K562 (cell line): ENCODE results near the gene MBP.

ENCODE experiments used
- CEBPZ ChIP-seq: fragments of 150-350 bp; IDR thresholded peaks from 2 replicates; pipeline ENCODE4 v1.6.1; 2014; ENCODE audit warnings: low read depth, mild to moderate bottlenecking, low read length, borderline replicate concordance
- CTCF ChIP-seq, 3 experiments: IDR thresholded peaks in 2 of 3; conservative IDR thresholded peaks in 1 of 3; 2 replicates each; pipeline ENCODE4 v1.5.1; 2011 to 2012; ENCODE audit warnings: low read length in 3 of 3, mild to moderate bottlenecking in 3 of 3, control low read depth in 2 of 3, improper control_type of control experiment in 1 of 3, inconsistent platforms in 1 of 3, low read depth in 1 of 3, mixed read lengths in 1 of 3, moderate library complexity in 1 of 3; ENCODE audit not compliant: insufficient read depth in 2 of 3
- ELK1 ChIP-seq: sonication (generic); formaldehyde crosslinking; IDR thresholded peaks from 2 replicates; pipeline ENCODE4 v1.8.1; 2022; ENCODE audit warnings: missing genetic modification reagents
- GABPA ChIP-seq: fragments of 200-800 bp; sonication (Bioruptor generic); conservative IDR thresholded peaks from 2 replicates; pipeline ENCODE4 v1.6.1; 2016; ENCODE audit warnings: low read depth, missing genetic modification characterization, missing compliant biosample characterization
- NCOA2 ChIP-seq, 2 experiments: fragments of 450-650 bp; IDR thresholded peaks; 2 replicates each; pipeline ENCODE4 v1.6.1; 2018; ENCODE audit warnings: mild to moderate bottlenecking in 2 of 2, moderate library complexity in 1 of 2; ENCODE audit not compliant: partially characterized antibody in 2 of 2
- POLR2A ChIP-seq: fragments of 450-650 bp; conservative IDR thresholded peaks from 2 replicates; pipeline ENCODE4 v1.6.1; 2016
- POLR2AphosphoS5 ChIP-seq: IDR thresholded peaks from 2 replicates; pipeline ENCODE4 v1.6.1; 2011; ENCODE audit warnings: mild to moderate bottlenecking, low read depth, low read length, moderate library complexity; ENCODE audit not compliant: control insufficient read depth, insufficient read depth
- PRPF4 ChIP-seq: fragments of 200-400 bp; formaldehyde crosslinking; IDR thresholded peaks from one replicate; pipeline ENCODE4 v1.6.1; 2017; ENCODE audit warnings: low read length, low read depth, mild to moderate bottlenecking; ENCODE audit not compliant: insufficient read depth, poor library complexity, severe bottlenecking
- RAD21 ChIP-seq, 2 experiments: fragments of 250-450 bp in 1 of 2; fragments of 450-650 bp in 1 of 2; sonication (Bioruptor Pico) in 1 of 2; formaldehyde crosslinking in 1 of 2; IDR thresholded peaks in 1 of 2; conservative IDR thresholded peaks in 1 of 2; 2 replicates each; pipeline versions ENCODE4 v1.4.0 to v1.8.0; 2020 to 2022; ENCODE audit warnings: mild to moderate bottlenecking in 2 of 2, moderate library complexity in 1 of 2
- RBM15 ChIP-seq: fragments of 200-400 bp; formaldehyde crosslinking; IDR thresholded peaks from 2 replicates; pipeline ENCODE4 v1.6.1; 2018; ENCODE audit warnings: mild to moderate bottlenecking, low read length, moderate library complexity; ENCODE audit not compliant: insufficient read depth
- SIN3B ChIP-seq: fragments of 450-650 bp; IDR thresholded peaks from 2 replicates; pipeline ENCODE4 v1.6.1; 2017; ENCODE audit warnings: low read depth, mild to moderate bottlenecking, moderate library complexity
- TAF15 ChIP-seq: fragments of 200-400 bp; formaldehyde crosslinking; IDR thresholded peaks from 2 replicates; pipeline ENCODE4 v1.6.1; 2017; ENCODE audit warnings: mild to moderate bottlenecking, low read depth, low read length, moderate library complexity
- ZNF695 ChIP-seq: fragments of 450-650 bp; formaldehyde crosslinking; IDR thresholded peaks from 2 replicates; pipeline ENCODE4 v1.4.0; 2020; ENCODE audit warnings: mild to moderate bottlenecking, moderate library complexity

- no peak for TF ChIP-seq NCOA2 (IDR thresholded peaks at IDR 0.05; ENCODE audit: partially characterized antibody in 2 of 2)
- no peak for TF ChIP-seq ZNF695
- no peak for TF ChIP-seq RBM15
- TF ChIP-seq CTCF (IDR thresholded peaks at IDR 0.05 in 2 of 3, conservative IDR thresholded peaks at IDR 0.05 in 1 of 3; ENCODE audit: insufficient read depth in 2 of 3, low read depth in 1 of 3, low read length in 3 of 3), result no peak
- TF ChIP-seq RAD21 (CRISPR knock-in tag; conservative IDR thresholded peaks at IDR 0.05 in 1 of 2, IDR thresholded peaks at IDR 0.05 in 1 of 2), result no peak
- TF ChIP-seq PRPF4, result no peak
- TF ChIP-seq SIN3B, result no peak
- no peak for TF ChIP-seq POLR2A
- TF ChIP-seq GABPA (tag), result no peak
- no peak for TF ChIP-seq TAF15
- no peak for TF ChIP-seq ELK1 (CRISPR knock-in tag)
- TF ChIP-seq CEBPZ, result no peak
- no peak for TF ChIP-seq POLR2AphosphoS5
Measured at GRCh38 chr18:77135339-77136075, 2.9 kb upstream of the MBP start.
